Pancreas (tissue), 10 donors: Measurements from ENCODE around the gene HAO2. TPM values are rescaled to one million over a fixed set of nuclear protein-coding genes. Genes with fewer than 3 reads are reported as not detected.

Experiments
- ATAC-seq, 4 donors: fragments of 200-7000 bp; cut with Tn5 transposase; one replicate each; pipeline versions ENCODE4 v1.8.0 to v1.9.1; 2020; ENCODE audit warnings: mild to moderate bottlenecking in 4 of 4, moderate library complexity in 4 of 4
- DNase-seq, 6 donors: peaks; one replicate each; pipeline ENCODE4 v3.0.0-alpha.2; 2020
- FAIRE-seq: peaks from 2 replicates; lab custom pipeline; 2012; peaks lifted over from hg19 to GRCh38; lab: Jason Lieb, UNC
- H3K27ac ChIP-seq, 4 donors: fragments of 200-600 bp; sonication (generic); 1 replicate in 3 of 4; 2 replicates in 1 of 4; pipeline versions ENCODE4 v1.5.0 to v1.8.0; 2020
- H3K27me3 ChIP-seq, 4 donors: fragments of 200-600 bp; one replicate each; pipeline ENCODE4 v1.8.0; 2021
- H3K36me3 ChIP-seq, 3 donors: fragments of 200-600 bp; sonication (generic) in 1 of 3; one replicate each; pipeline versions ENCODE4 v1.5.0 to v1.8.0; 2020 to 2021
- H3K4me1 ChIP-seq, 3 donors: fragments of 200-600 bp; one replicate each; pipeline ENCODE4 v1.8.0; 2021
- H3K4me3 ChIP-seq, 4 donors: fragments of 200-600 bp; sonication (generic) in 2 of 4; one replicate each; pipeline versions ENCODE4 v1.5.0 to v1.8.0; 2020 to 2021
- H3K9me3 ChIP-seq, 4 donors: fragments of 200-600 bp; one replicate each; pipeline ENCODE4 v1.8.0; 2021
- CTCF ChIP-seq, 4 donors: fragments of 200-600 bp; sonication (generic) in 3 of 4; IDR thresholded peaks; one replicate each; pipeline versions ENCODE4 v1.5.0 to v1.8.0; 2021; ENCODE audit warnings: antibody characterized with exemption in 4 of 4
- WGBS, 2 donors: extraction: QIAGEN DNeasy Blood & Tissue Kit; methylation state at CpG; one replicate each; pipeline ENCODE4 v1.1.7; 2013; 5-methylcytosine and 5-hydroxymethylcytosine counted together
- intact Hi-C, 3 donors: fragments of 100-400 bp; cut with DNase I; formaldehyde crosslinking; loops; one replicate each; pipeline versions ENCODE4 v1.11.1 to v1.14.2; 2022
- polyA plus RNA-seq, 2 donors: library from polyadenylated mRNA; stranded (reverse); fragments of 200-250 nt; gene quantifications; one replicate each; pipeline ENCODE4 v1.2.3, GENCODE V29; 2013
- total RNA-seq, 6 donors: library from RNA; stranded (reverse); fragmentation: NEBNext Ultra II Directional in 4 of 6; extraction: Animal tissue kit (Norgen Biotek cat#: 25700) in 4 of 6; gene quantifications; one replicate each; pipeline versions ENCODE4 v1.2.1 to v1.2.4, GENCODE V29; 2021 to 2023
- donor health status: healthy with polysubstance abuse.
- donor health status: DM: no; HTN: no; CAD: no; lungs with moderate emphysema.
- donor health status: DM: no; HTN: no; CAD: no.
- donor health status: control.
- donor health status: control.
- donor health status: Bipolar disorder and iron deficiency.
- donor health status: DM: yes; HTN: yes; CAD: no.
- donor health status: DM: no; HTN: no; CAD: no.
- donor health status: DM: no; HTN: no; CAD: no.
- donor health status: DM: yes; HTN: yes; CAD: no.

HAO2 gene
- total and polyA plus RNA-seq, 8 donors, result not detected

GRCh38 chr1:119324198-119324597, 44.4 kb upstream of the HAO2 start:
- no peak for ATAC-seq
- no peak for FAIRE-seq
- no peak for DNase-seq
- Histone ChIP-seq H3K36me3 (no peaks in the 10 kb centered on the region), H3K9me3 (no peaks in the 10 kb centered on the region), H3K27ac (no peak overlapping the region), H3K27me3 (no peaks in the 10 kb centered on the region), H3K4me1 (peaks cover 0 to 3% (median 0%) of the 10 kb centered on the region in 3 donors), H3K4me3 (no peak overlapping the region)
- 75 to 76% methylated on average over 1 of the region's 1 CpG for WGBS, 2 donors
- no peak for TF ChIP-seq CTCF (IDR thresholded peaks at IDR 0.05)
- intact Hi-C loops, result no loop called here

- H3K27me3 ChIP-seq, result no peaks in the 10 kb centered on the region
- H3K4me3 ChIP-seq, result no peak overlapping the region
- peaks cover 0 to 3% (median 0%) of the 10 kb centered on the region in 3 donors for H3K4me1 ChIP-seq
- DNase-seq (no peak), FAIRE-seq (no peak), ATAC-seq (no peak)
- no peaks in the 10 kb centered on the region for H3K36me3 ChIP-seq
- no peak overlapping the region for H3K27ac ChIP-seq
- 94 to 96% methylated on average over 7 of the region's 7 CpGs for WGBS, 2 donors
- no peak for TF ChIP-seq CTCF (IDR thresholded peaks at IDR 0.05)
- H3K9me3 ChIP-seq, result no peaks in the 10 kb centered on the region
- intact Hi-C loops, result no loop called here
Measured at GRCh38 chr1:119326251-119326650, 42.3 kb upstream of the HAO2 start.

GRCh38 chr1:119327094-119327449, 41.5 kb upstream of the HAO2 start:
- no peak for FAIRE-seq
- Histone ChIP-seq H3K36me3 (no peaks in the 10 kb centered on the region), H3K4me1 (peaks cover 0 to 3% (median 0%) of the 10 kb centered on the region in 3 donors), H3K9me3 (no peaks in the 10 kb centered on the region), H3K27ac (no peak overlapping the region), H3K4me3 (peak overlapping the region in 2 of 4 donors; percentile 23 to 38), H3K27me3 (no peaks in the 10 kb centered on the region)
- no peak for DNase-seq
- no peak for TF ChIP-seq CTCF (IDR thresholded peaks at IDR 0.05)
- ATAC-seq, result peak in 3 of 4 donors; percentile 19 to 57 (median 21)
- intact Hi-C loops, result no loop called here
- WGBS, 2 donors, result 12 to 15% methylated on average over 18 of the region's 18 CpGs

GRCh38 chr1:119327450-119328155, 41.0 kb upstream of the HAO2 start:
- H3K9me3 ChIP-seq, result no peaks in the 10 kb centered on the region
- no peaks in the 10 kb centered on the region for H3K27me3 ChIP-seq
- ATAC-seq, result peak in 3 of 4 donors; percentile 63 to 80 (median 70)
- peak in 1 of 6 donors; percentile 20 for DNase-seq
- intact Hi-C loops, result no loop called here
- 10 to 17% methylated on average over 34 of the region's 34 CpGs for WGBS, 2 donors
- no peaks in the 10 kb centered on the region for H3K36me3 ChIP-seq
- H3K4me1 ChIP-seq, result peaks cover 0 to 3% (median 0%) of the 10 kb centered on the region in 3 donors
- TF ChIP-seq CTCF (IDR thresholded peaks at IDR 0.05), result peak in 1 of 4 donors; percentile 12
- no peak for FAIRE-seq
- H3K27ac ChIP-seq, result no peak overlapping the region
- H3K4me3 ChIP-seq, result peak overlapping the region in 3 of 4 donors; percentile 10 to 38 (median 23)
